ENCODE data around the gene ZNF423.

GRCh38 chr16:49684696-49685095, 171.2 kb downstream of the ZNF423 start:
- TF ChIP-seq CTCF (conservative IDR thresholded peaks at IDR 0.05; ENCODE audit: low read depth in 2 of 2) (no peak), EZH2phosphoT487 (IDR thresholded peaks at IDR 0.05; ENCODE audit: unreplicated experiment) (no peak), POLR2AphosphoS5 (IDR thresholded peaks at IDR 0.05; ENCODE audit: low read depth) (no peak), EZH2 (IDR thresholded peaks at IDR 0.05; ENCODE audit: low read depth, unreplicated experiment) (no peak)
